SJSA1 (cell line): ENCODE measurements around the gene C9orf43. TPM values are rescaled to one million over a fixed set of nuclear protein-coding genes. Genes with fewer than 3 reads are reported as not detected.
"Not testable (repeated sequence)": the region's sequence is repeated elsewhere in the genome, so short reads cannot be mapped to it uniquely, and the experiment has no call there.

Experiments
- DNase-seq, 2 experiments: peaks; one replicate each; pipeline ENCODE4 v3.0.0-alpha.2; 2015 to 2020; ENCODE audit warnings: low spot score in 2 of 2, low read depth in 1 of 2
- H3K27ac ChIP-seq: fragments of 250-450 bp; sonication (Bioruptor Pico); 2 replicates; pipeline ENCODE4 v1.5.1; 2020; ENCODE audit warnings: mild to moderate bottlenecking, moderate library complexity
- H3K27me3 ChIP-seq: fragments of 250-450 bp; sonication (Bioruptor Pico); replicated peaks from 2 replicates; pipeline ENCODE4 v1.5.1; 2020; ENCODE audit warnings: mild to moderate bottlenecking, moderate library complexity
- H3K36me3 ChIP-seq: fragments of 250-450 bp; sonication (Bioruptor Pico); 2 replicates; pipeline ENCODE4 v1.5.1; 2020; ENCODE audit warnings: mild to moderate bottlenecking
- H3K4me1 ChIP-seq: fragments of 250-450 bp; sonication (Bioruptor Pico); replicated peaks from 2 replicates; pipeline ENCODE4 v1.6.1; 2021; ENCODE audit warnings: mild to moderate bottlenecking
- H3K4me3 ChIP-seq: fragments of 250-450 bp; sonication (Bioruptor Pico); 2 replicates; pipeline ENCODE4 v1.5.1; 2020; ENCODE audit warnings: mild to moderate bottlenecking
- H3K9me3 ChIP-seq: fragments of 250-450 bp; sonication (Bioruptor Pico); replicated peaks from 2 replicates; pipeline ENCODE4 v1.5.1; 2020; ENCODE audit warnings: mild to moderate bottlenecking
- total RNA-seq: library from RNA; depleted of rRNA; stranded (reverse); fragments of >200 nt; shearing (Covaris generic); gene quantifications from 2 replicates; pipeline ENCODE4 v1.2.3, GENCODE V29; 2014

Gene C9orf43
- total RNA-seq, 1 experiment from 2014 or later, result 0.13 TPM

- Histone ChIP-seq H3K27me3 (no peaks in the 10 kb centered on the region), H3K4me3 (no peak overlapping the region), H3K9me3 (no peaks in the 10 kb centered on the region), H3K36me3 (no peaks in the 10 kb centered on the region), H3K4me1 (no peaks in the 10 kb centered on the region; the same call in 1 of the 2 replicates), H3K27ac (no peak overlapping the region)
- DNase-seq, result no peak
Measured at GRCh38 chr9:113416149-113416721, 5.7 kb downstream of the C9orf43 start.

DNA sequence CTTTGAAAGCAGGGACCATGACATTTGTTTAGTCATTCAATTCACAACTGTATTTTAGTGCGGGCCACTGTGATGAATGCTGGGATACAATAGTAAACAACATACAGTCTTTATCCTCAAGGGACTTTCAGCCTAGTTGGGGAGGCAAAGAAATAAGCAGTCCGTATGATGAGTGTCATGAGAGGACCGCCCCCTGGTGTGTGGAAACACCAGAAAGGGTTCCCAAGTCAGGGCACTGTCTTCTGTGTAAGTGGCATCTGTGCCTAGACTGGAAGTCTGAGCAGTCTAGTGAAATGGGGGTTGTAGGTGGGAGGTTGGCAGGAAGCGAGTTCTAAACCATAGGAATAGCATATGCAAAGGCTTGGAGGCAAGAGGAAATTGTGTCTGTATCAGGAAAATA is 6.8 kb downstream of the C9orf43 start:
- Histone ChIP-seq H3K27ac (no peak overlapping the region), H3K4me3 (no peak overlapping the region)
- no peak for DNase-seq

GRCh38 chr9:113421726-113422125 is 11.2 kb downstream of the C9orf43 start:
- Histone ChIP-seq H3K27ac (no peak overlapping the region), H3K4me3 (no peak overlapping the region), H3K4me1 (no peaks in the 10 kb centered on the region), H3K36me3 (no peaks in the 10 kb centered on the region), H3K27me3 (no peaks in the 10 kb centered on the region), H3K9me3 (no peaks in the 10 kb centered on the region)
- no peak for DNase-seq

More for the DNA sequence above, 6.8 kb downstream of the C9orf43 start:
- Histone ChIP-seq H3K4me1 (no peaks in the 10 kb centered on the region), H3K36me3 (no peaks in the 10 kb centered on the region), H3K27me3 (no peaks in the 10 kb centered on the region), H3K9me3 (no peaks in the 10 kb centered on the region)

- Histone ChIP-seq H3K36me3 (no peaks in the 10 kb centered on the region), H3K4me3 (no peak overlapping the region), H3K9me3 (no peaks in the 10 kb centered on the region), H3K4me1 (no peaks in the 10 kb centered on the region), H3K27me3 (no peaks in the 10 kb centered on the region), H3K27ac (no peak overlapping the region)
- DNase-seq, result no peak
Measured at GRCh38 chr9:113425072-113425471, 14.5 kb downstream of the C9orf43 start.

DNA sequence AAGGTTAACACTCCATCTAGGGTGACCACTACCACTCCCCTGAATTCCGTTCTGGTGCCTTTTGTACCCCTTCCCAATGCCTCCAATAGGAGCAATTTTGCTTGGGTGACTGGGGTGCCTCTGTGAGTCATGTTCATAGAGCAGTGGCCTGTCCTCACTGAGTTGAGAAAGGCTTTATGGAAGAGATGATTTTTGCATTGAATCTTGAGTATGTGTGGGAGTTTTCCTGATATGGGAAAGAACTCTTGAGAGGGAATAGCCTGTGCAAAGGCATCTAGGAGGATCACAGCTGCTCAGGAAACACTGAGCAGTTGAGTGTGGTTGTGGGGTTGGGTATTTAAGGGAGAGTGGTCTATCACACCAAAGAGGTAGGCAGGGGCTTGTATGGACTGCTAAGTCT is 16.2 kb downstream of the C9orf43 start:
- no peak for DNase-seq
- H3K4me3 ChIP-seq, result no peak overlapping the region

DNA sequence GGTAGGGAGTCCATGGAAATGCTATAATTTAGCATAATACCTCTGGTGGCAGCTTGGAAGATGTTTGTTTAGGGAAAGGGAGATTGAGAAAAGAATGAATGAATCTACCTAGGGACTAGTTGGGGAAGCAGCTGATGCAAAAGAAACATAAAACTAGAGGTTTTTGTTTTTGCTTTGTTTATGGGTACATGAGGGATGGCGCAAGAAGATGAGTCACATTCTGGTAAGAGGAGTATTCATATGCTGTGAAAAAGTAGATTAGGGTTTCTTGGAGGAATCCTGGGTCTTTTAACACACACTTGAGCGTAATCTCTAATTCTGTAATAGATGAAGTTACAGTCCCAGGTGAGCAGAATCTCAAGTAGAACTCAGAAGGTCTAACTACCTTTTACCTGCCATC is 17.1 kb downstream of the C9orf43 start:
- Histone ChIP-seq H3K9me3 (no peaks in the 10 kb centered on the region), H3K27me3 (no peaks in the 10 kb centered on the region), H3K27ac (no peak overlapping the region), H3K4me3 (no peak overlapping the region), H3K4me1 (no peaks in the 10 kb centered on the region), H3K36me3 (no peaks in the 10 kb centered on the region)
- no peak for DNase-seq

More for the DNA sequence above, 16.2 kb downstream of the C9orf43 start:
- Histone ChIP-seq H3K36me3 (no peaks in the 10 kb centered on the region), H3K27ac (no peak overlapping the region), H3K9me3 (no peaks in the 10 kb centered on the region), H3K4me1 (no peaks in the 10 kb centered on the region), H3K27me3 (no peaks in the 10 kb centered on the region)

DNA sequence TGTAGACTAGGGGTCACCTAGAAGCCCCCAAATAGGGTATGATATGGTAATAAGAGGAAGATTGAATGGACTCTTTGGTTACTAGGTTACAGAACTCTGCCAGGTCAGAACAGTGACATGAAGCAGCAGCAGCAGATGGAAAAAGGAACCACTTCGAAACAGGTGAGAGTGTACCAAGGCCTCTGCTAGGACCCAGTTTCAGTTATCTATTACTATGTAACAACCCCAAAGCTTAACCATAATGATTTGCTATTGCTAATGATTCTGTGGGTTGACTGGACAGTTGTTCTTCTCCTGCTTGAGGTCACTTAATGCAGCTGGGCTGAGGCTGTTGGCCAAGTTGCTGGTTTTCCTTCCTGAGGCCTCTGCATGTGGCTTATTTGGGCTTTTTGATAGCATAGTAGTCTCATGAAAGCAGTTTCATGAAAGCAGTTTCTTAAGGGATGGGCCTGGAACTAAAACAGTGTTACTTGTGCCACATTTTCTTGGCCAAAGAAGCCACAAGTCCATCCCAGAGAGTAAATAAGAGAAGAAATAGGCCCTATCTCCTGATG is 17.6 kb downstream of the C9orf43 start:
- Histone ChIP-seq H3K27me3 (no peaks in the 10 kb centered on the region), H3K4me3 (no peak overlapping the region), H3K9me3 (no peaks in the 10 kb centered on the region), H3K4me1 (no peaks in the 10 kb centered on the region), H3K27ac (no peak overlapping the region), H3K36me3 (no peaks in the 10 kb centered on the region)
- DNase-seq, result no peak

- H3K4me3 ChIP-seq, result no peak overlapping the region
- no peak for DNase-seq
- H3K27me3 ChIP-seq, result no peaks in the 10 kb centered on the region
- H3K9me3 ChIP-seq, result no peaks in the 10 kb centered on the region
- H3K27ac ChIP-seq, result no peak overlapping the region
- no peaks in the 10 kb centered on the region for H3K36me3 ChIP-seq
- H3K4me1 ChIP-seq, result peaks cover 2% of the 10 kb centered on the region
Measured at GRCh38 chr9:113431191-113431590, 20.6 kb downstream of the C9orf43 start.

DNA sequence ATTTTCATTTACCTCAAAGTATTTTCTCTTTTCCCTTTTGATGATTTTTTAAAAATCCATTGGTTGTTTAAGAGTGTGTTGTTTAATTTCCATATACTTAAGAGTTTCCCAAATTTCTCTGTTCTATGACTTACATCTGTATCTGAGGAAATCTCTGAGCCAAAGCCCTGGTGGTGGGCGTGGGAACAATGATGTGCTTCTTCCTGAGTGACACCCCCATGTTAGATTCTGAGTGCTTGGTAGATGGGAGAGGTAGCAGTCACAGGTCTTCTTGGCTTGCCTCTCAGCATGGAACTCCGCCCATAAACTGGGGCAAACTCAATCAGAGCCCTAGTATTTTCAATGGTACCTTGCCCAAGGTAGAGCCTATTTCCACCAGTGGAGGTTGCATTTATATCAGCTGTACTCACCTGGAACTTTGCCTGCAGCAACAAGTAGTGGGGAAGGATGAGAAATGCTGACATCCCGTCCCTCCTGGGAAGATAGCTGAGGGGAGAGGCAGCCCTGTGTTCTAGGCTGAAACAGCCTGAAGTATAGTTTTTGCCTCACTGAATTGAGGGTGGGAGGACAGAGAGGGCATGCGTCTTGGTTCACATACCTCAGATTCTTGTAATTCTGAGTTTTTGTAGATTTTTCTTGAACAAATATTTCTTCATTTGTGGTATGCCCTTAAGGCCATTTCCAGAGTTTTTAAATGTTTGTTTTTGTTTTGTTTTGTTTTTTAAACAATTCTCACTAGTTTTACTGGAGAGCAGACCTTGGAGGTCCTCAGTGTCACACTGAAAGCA is 26.4 kb downstream of the C9orf43 start:
- Histone ChIP-seq H3K4me3 (no peak overlapping the region), H3K9me3 (no peaks in the 10 kb centered on the region), H3K27ac (peak overlapping the region; percentile 69), H3K27me3 (no peaks in the 10 kb centered on the region), H3K36me3 (no peaks in the 10 kb centered on the region), H3K4me1 (peaks cover 12% of the 10 kb centered on the region)
- peak; percentile 48 to 82 for DNase-seq

- not testable (repeated sequence) for H3K27ac ChIP-seq, H3K9me3 ChIP-seq, H3K4me3 ChIP-seq, H3K36me3 ChIP-seq, H3K27me3 ChIP-seq, DNase-seq
- H3K4me1 ChIP-seq, result peaks cover 12% of the 10 kb centered on the region
Measured at GRCh38 chr9:113437716-113438115, 27.2 kb downstream of the C9orf43 start.

DNA sequence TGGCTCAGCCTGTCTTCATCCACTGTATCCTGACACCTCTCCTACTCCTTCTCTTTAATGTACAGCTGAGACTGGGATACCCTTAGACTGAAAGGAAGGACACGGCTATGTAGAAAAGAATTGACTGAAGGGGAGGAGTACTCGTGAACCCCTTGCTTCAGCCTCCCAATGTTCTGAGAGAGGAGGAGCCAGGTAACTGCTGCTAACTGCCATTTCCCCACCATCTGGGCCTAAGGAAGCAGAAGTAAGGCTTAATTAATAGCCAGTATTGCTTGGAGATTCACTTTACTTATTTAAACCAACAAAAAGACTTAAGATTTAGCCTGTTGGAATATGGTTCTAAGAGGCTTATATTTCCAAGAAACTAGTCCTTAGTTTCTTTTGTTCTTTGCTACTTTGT is 34.2 kb downstream of the C9orf43 start:
- H3K9me3 ChIP-seq, result no peaks in the 10 kb centered on the region
- no peaks in the 10 kb centered on the region for H3K36me3 ChIP-seq
- H3K27ac ChIP-seq, result no peak overlapping the region
- peaks cover 3% of the 10 kb centered on the region; the same call in 1 of the 2 replicates for H3K4me1 ChIP-seq
- DNase-seq, result no peak
- H3K27me3 ChIP-seq, result no peaks in the 10 kb centered on the region
- H3K4me3 ChIP-seq, result no peak overlapping the region

GRCh38 chr9:113446323-113446740 is 35.8 kb downstream of the C9orf43 start:
- Histone ChIP-seq H3K4me3 (no peak overlapping the region), H3K27me3 (no peaks in the 10 kb centered on the region)
- DNase-seq, result peak in 1 of 2 experiments; percentile 48

GRCh38 chr9:113449376-113449775 is 38.8 kb downstream of the C9orf43 start:
- DNase-seq, result no peak
- Histone ChIP-seq H3K9me3 (no peaks in the 10 kb centered on the region), H3K4me3 (no peak overlapping the region), H3K27me3 (no peaks in the 10 kb centered on the region), H3K36me3 (no peaks in the 10 kb centered on the region), H3K27ac (no peak overlapping the region), H3K4me1 (peaks cover 8% of the 10 kb centered on the region)

More at GRCh38 chr9:113446323-113446740, 35.8 kb downstream of the C9orf43 start:
- no peaks in the 10 kb centered on the region for H3K36me3 ChIP-seq
- H3K9me3 ChIP-seq, result no peaks in the 10 kb centered on the region
- peaks cover 3% of the 10 kb centered on the region; the same call in 1 of the 2 replicates for H3K4me1 ChIP-seq
- H3K27ac ChIP-seq, result no peak overlapping the region

GRCh38 chr9:113452113-113452605 is 41.6 kb downstream of the C9orf43 start:
- Histone ChIP-seq H3K4me1 (peaks cover 32% of the 10 kb centered on the region), H3K9me3 (no peaks in the 10 kb centered on the region), H3K36me3 (no peaks in the 10 kb centered on the region), H3K4me3 (no peak overlapping the region), H3K27ac (no peak overlapping the region), H3K27me3 (no peaks in the 10 kb centered on the region)
- DNase-seq, result no peak
